Lower lobe of right lung (tissue), 2 donors: ENCODE measurements around the gene PRR23C. TPM values are rescaled to one million over a fixed set of nuclear protein-coding genes. Genes with fewer than 3 reads are reported as not detected.
"Not testable (repeated sequence)": the region's sequence is repeated elsewhere in the genome, so short reads cannot be mapped to it uniquely, and the experiment has no call there.

Source experiments
- ATAC-seq, 2 donors: fragments of 200-7000 bp; cut with Tn5 transposase; one replicate each; pipeline ENCODE4 v1.9.1; 2020 to 2022; ENCODE audit warnings: mild to moderate bottlenecking in 2 of 2, moderate library complexity in 2 of 2
- DNase-seq: peaks from one replicate; pipeline ENCODE4 v3.0.0-alpha.2; 2020
- H3K27ac ChIP-seq: fragments of 200-600 bp; one replicate; pipeline ENCODE4 v1.8.0; 2022
- H3K27me3 ChIP-seq: fragments of 200-600 bp; one replicate; pipeline ENCODE4 v1.8.0; 2022; ENCODE audit warnings: low read depth
- H3K36me3 ChIP-seq: fragments of 200-600 bp; one replicate; pipeline ENCODE4 v1.8.0; 2022; ENCODE audit warnings: mild to moderate bottlenecking
- H3K4me1 ChIP-seq: fragments of 200-600 bp; one replicate; pipeline ENCODE4 v1.8.0; 2022
- H3K4me3 ChIP-seq: fragments of 200-600 bp; one replicate; pipeline ENCODE4 v1.8.0; 2022; ENCODE audit warnings: mild to moderate bottlenecking
- H3K9me3 ChIP-seq: fragments of 200-600 bp; one replicate; pipeline ENCODE4 v1.8.0; 2022
- CTCF ChIP-seq: fragments of 200-600 bp; IDR thresholded peaks from one replicate; pipeline ENCODE4 v1.8.0; 2022; ENCODE audit warnings: antibody characterized with exemption, mild to moderate bottlenecking
- intact Hi-C: fragments of 100-400 bp; cut with DNase I; formaldehyde crosslinking; loops from one replicate; pipeline ENCODE4 v1.11.0; 2022
- total RNA-seq: library from RNA; stranded (reverse); fragmentation: NEBNext Ultra II Directional; extraction: Animal tissue kit (Norgen Biotek cat#: 25700); gene quantifications from one replicate; pipeline ENCODE4 v1.2.1, GENCODE V29; 2021
- donor health status: DM: no; HTN: yes; CAD: no; lungs with severe emphysema.

PRR23C gene
- total RNA-seq, 1 donor from 2014 or later, result not detected

GRCh38 chr3:139032326-139033002, 12.2 kb downstream of the PRR23C start:
- Histone ChIP-seq H3K4me1 (no peaks in the 10 kb centered on the region), H3K27me3 (no peaks in the 10 kb centered on the region), H3K36me3 (no peaks in the 10 kb centered on the region), H3K9me3 (peaks cover 16% of the 10 kb centered on the region), H3K4me3 (no peak overlapping the region), H3K27ac (no peak overlapping the region)
- TF ChIP-seq CTCF, result no peak
- ATAC-seq, result no peak
- intact Hi-C loops, result no loop called here
- DNase-seq, result no peak

GRCh38 chr3:139030576-139030975, 14.1 kb downstream of the PRR23C start:
- H3K4me1 ChIP-seq, H3K4me3 ChIP-seq, intact Hi-C loops, DNase-seq, H3K27ac ChIP-seq, ATAC-seq, H3K27me3 ChIP-seq, H3K36me3 ChIP-seq: not testable (repeated sequence)
- peaks cover 16% of the 10 kb centered on the region for H3K9me3 ChIP-seq

- intact Hi-C loops, result no loop called here
- Histone ChIP-seq H3K27me3 (peaks cover 4% of the 10 kb centered on the region), H3K36me3 (no peaks in the 10 kb centered on the region), H3K9me3 (no peaks in the 10 kb centered on the region), H3K27ac (no peak overlapping the region), H3K4me1 (no peaks in the 10 kb centered on the region), H3K4me3 (no peak overlapping the region)
- TF ChIP-seq CTCF, result no peak
- DNase-seq (no peak), ATAC-seq (no peak)
Measured at GRCh38 chr3:139024968-139025367, 19.7 kb downstream of the PRR23C start.

GRCh38 chr3:139020868-139021234, 23.8 kb downstream of the PRR23C start, which contains the start of gene PRR23B:
TSS of gene PRR23B (minus strand) at chr3:139020926. CDS start at chr3:139020661, 265 bp downstream.
- ATAC-seq (no peak), DNase-seq (no peak)
- H3K36me3 ChIP-seq, result no peaks in the 10 kb centered on the region
- no peaks in the 10 kb centered on the region for H3K9me3 ChIP-seq
- H3K27me3 ChIP-seq, result peaks cover 4% of the 10 kb centered on the region
- H3K4me3 ChIP-seq, result no peak within 1 kb of the TSS
- H3K27ac ChIP-seq, result no peak within 1 kb of the TSS
- intact Hi-C loops, result no loop called here
- TF ChIP-seq CTCF, result peak; percentile 24
- no peaks in the 10 kb centered on the region for H3K4me1 ChIP-seq

GRCh38 chr3:139020036-139020867, 24.4 kb downstream of the PRR23C start:
- intact Hi-C loops, result no loop called here
- DNase-seq, result no peak

More at GRCh38 chr3:139020036-139020867, 24.4 kb downstream of the PRR23C start:
- Histone ChIP-seq H3K4me3 (no peak overlapping the region), H3K9me3 (no peaks in the 10 kb centered on the region), H3K27ac (no peak overlapping the region), H3K27me3 (peaks cover 4% of the 10 kb centered on the region), H3K4me1 (no peaks in the 10 kb centered on the region), H3K36me3 (no peaks in the 10 kb centered on the region)
- no peak for TF ChIP-seq CTCF
- no peak for ATAC-seq
